ENCODE results near the gene ARFGEF3.
"Not testable (repeated sequence)": the region's sequence is repeated elsewhere in the genome, so short reads cannot be mapped to it uniquely, and the experiment has no call there.

Gene ARFGEF3, protein sequence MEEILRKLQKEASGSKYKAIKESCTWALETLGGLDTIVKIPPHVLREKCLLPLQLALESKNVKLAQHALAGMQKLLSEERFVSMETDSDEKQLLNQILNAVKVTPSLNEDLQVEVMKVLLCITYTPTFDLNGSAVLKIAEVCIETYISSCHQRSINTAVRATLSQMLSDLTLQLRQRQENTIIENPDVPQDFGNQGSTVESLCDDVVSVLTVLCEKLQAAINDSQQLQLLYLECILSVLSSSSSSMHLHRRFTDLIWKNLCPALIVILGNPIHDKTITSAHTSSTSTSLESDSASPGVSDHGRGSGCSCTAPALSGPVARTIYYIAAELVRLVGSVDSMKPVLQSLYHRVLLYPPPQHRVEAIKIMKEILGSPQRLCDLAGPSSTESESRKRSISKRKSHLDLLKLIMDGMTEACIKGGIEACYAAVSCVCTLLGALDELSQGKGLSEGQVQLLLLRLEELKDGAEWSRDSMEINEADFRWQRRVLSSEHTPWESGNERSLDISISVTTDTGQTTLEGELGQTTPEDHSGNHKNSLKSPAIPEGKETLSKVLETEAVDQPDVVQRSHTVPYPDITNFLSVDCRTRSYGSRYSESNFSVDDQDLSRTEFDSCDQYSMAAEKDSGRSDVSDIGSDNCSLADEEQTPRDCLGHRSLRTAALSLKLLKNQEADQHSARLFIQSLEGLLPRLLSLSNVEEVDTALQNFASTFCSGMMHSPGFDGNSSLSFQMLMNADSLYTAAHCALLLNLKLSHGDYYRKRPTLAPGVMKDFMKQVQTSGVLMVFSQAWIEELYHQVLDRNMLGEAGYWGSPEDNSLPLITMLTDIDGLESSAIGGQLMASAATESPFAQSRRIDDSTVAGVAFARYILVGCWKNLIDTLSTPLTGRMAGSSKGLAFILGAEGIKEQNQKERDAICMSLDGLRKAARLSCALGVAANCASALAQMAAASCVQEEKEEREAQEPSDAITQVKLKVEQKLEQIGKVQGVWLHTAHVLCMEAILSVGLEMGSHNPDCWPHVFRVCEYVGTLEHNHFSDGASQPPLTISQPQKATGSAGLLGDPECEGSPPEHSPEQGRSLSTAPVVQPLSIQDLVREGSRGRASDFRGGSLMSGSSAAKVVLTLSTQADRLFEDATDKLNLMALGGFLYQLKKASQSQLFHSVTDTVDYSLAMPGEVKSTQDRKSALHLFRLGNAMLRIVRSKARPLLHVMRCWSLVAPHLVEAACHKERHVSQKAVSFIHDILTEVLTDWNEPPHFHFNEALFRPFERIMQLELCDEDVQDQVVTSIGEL (N-terminal part only)

DNA sequence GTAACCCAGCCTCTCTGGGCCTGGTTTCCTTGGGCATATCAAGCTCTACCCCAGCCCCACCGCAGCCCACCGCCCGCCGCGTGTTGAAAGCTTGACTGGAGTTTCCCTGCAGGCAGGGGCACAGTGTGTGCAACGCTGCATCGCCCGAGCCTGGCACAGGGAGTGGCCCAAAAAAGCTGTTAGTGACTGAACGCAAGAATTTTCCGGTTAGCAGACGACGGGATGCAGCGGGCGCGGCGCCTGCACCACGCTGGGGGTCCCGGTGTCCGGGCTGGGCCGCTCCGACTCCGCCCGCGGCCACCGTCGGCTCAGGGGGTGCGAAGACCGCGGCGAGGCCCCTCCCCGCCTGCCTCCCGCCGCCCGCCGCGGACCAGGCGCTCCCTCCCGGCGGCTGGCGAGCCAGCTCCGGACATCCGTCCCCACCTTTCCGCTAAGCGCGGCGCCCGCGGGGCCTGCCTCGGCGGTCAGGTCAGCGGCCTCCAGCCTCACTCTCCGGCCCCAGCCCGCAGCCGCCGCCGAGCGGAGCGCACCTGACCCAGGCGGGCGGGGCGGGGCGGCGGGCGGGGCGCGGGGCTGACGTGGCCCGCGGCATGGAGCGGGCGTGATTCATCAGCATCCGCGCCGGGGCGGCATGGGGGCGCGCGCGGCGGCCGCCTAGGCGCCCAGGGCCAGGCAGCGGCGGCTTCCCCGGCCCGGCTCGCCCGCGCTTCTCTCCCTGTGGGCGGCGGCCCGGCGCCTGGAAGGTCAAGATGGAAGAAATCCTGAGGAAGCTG is at the start of gene ARFGEF3:
Gene ARFGEF3, plus strand, starts transcription at position 602 of the 773 bp plus-strand sequence. Its CDS starts 148 bp downstream, at position 750.
- peak within 1 kb of the TSS; percentile 75 for H3K4me3 ChIP-seq (ENCODE audit: low read depth, low read length)
- H3K27me3 ChIP-seq (ENCODE audit: control insufficient read depth, insufficient read depth, low read length): peaks cover 30% of the 10 kb centered on the region
- H3K9ac ChIP-seq (ENCODE audit: low read depth, low read length): peak within 1 kb of the TSS; percentile 56
- H3K36me3 ChIP-seq (ENCODE audit: control insufficient read depth, insufficient read depth, low read length): no peaks in the 10 kb centered on the region
- no peaks in the 10 kb centered on the region for H3K9me3 ChIP-seq (ENCODE audit: control insufficient read depth, insufficient read depth, low read length)
- peaks cover 14% of the 10 kb centered on the region for H3K4me1 ChIP-seq (ENCODE audit: control insufficient read depth, insufficient read depth, low read length)

DNA sequence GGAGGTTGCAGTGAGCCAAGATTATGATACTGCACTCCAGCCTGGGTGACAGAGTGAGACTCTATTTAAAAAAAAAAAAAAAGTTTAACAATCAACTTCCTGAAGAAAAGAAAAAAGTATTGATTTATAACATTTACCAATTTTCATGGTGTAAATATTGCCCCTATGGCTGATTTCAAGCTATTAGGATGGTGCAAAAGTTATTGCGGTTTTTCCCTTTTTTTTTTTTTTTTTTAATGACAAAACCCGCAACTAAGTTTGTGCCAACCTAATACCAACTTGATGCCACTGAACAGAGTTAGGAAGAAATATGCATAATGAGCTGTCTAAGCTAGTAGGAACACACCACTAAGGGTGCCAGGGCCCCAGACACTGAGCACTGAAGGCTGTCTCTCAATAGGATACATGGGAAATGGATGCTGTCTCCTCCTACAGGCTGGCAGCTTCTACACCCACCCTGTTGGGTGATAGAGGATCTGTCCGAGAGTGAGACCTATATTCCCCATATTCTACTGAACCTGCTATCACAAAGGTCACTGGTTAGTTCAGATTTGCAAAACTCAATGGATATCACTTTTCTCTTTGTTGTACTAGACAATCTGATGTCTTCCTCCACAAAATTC is 48.0 kb upstream of the ARFGEF3 start:
- H3K4me3 ChIP-seq (ENCODE audit: low read depth, low read length): no peak overlapping the region
- H3K27me3 ChIP-seq (ENCODE audit: control insufficient read depth, insufficient read depth, low read length): no peaks in the 10 kb centered on the region
- peaks cover 4% of the 10 kb centered on the region for H3K4me1 ChIP-seq (ENCODE audit: control insufficient read depth, insufficient read depth, low read length)
- H3K9me3 ChIP-seq (ENCODE audit: control insufficient read depth, insufficient read depth, low read length): no peaks in the 10 kb centered on the region
- no peak overlapping the region for H3K9ac ChIP-seq (ENCODE audit: low read depth, low read length)
- H3K36me3 ChIP-seq (ENCODE audit: control insufficient read depth, insufficient read depth, low read length): no peaks in the 10 kb centered on the region

DNA sequence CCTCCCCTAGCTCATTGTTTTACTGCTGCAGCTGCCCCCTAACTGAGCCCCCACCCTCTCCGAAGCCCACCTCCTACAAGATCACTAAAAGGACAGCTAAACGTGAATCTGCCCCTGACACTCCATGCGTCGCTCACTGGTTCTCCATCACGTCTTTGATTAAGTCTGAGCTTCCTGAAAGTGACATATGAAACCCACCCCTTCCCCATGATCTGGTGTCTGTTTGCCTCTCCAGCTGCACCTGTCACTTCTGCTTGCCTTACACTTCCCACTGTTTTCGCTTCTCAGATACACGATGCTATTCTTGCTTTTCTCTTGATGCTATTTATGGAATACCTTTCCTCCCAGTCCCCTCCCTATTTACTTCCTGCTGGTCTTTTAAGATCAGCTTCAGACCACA is 46.5 kb upstream of the ARFGEF3 start:
- H3K4me1 ChIP-seq (ENCODE audit: control insufficient read depth, insufficient read depth, low read length): peaks cover 4% of the 10 kb centered on the region
- no peak overlapping the region for H3K9ac ChIP-seq (ENCODE audit: low read depth, low read length)
- no peaks in the 10 kb centered on the region for H3K9me3 ChIP-seq (ENCODE audit: control insufficient read depth, insufficient read depth, low read length)
- H3K4me3 ChIP-seq (ENCODE audit: low read depth, low read length): no peak overlapping the region
- no peaks in the 10 kb centered on the region for H3K36me3 ChIP-seq (ENCODE audit: control insufficient read depth, insufficient read depth, low read length)
- no peaks in the 10 kb centered on the region for H3K27me3 ChIP-seq (ENCODE audit: control insufficient read depth, insufficient read depth, low read length)

GRCh38 chr6:138115877-138116660 is 45.7 kb upstream of the ARFGEF3 start:
- peaks cover 4% of the 10 kb centered on the region for H3K4me1 ChIP-seq (ENCODE audit: control insufficient read depth, insufficient read depth, low read length)
- peak overlapping the region; percentile 30 for H3K9ac ChIP-seq (ENCODE audit: low read depth, low read length)
- no peaks in the 10 kb centered on the region for H3K9me3 ChIP-seq (ENCODE audit: control insufficient read depth, insufficient read depth, low read length)
- H3K4me3 ChIP-seq (ENCODE audit: low read depth, low read length): no peak overlapping the region
- no peaks in the 10 kb centered on the region for H3K36me3 ChIP-seq (ENCODE audit: control insufficient read depth, insufficient read depth, low read length)
- H3K27me3 ChIP-seq (ENCODE audit: control insufficient read depth, insufficient read depth, low read length): no peaks in the 10 kb centered on the region

GRCh38 chr6:138116661-138116999 is 45.1 kb upstream of the ARFGEF3 start:
- no peak overlapping the region for H3K9ac ChIP-seq (ENCODE audit: low read depth, low read length)
- H3K9me3 ChIP-seq (ENCODE audit: control insufficient read depth, insufficient read depth, low read length): no peaks in the 10 kb centered on the region
- H3K4me3 ChIP-seq (ENCODE audit: low read depth, low read length): no peak overlapping the region
- H3K27me3 ChIP-seq (ENCODE audit: control insufficient read depth, insufficient read depth, low read length): no peaks in the 10 kb centered on the region
- peaks cover 4% of the 10 kb centered on the region for H3K4me1 ChIP-seq (ENCODE audit: control insufficient read depth, insufficient read depth, low read length)
- no peaks in the 10 kb centered on the region for H3K36me3 ChIP-seq (ENCODE audit: control insufficient read depth, insufficient read depth, low read length)

DNA sequence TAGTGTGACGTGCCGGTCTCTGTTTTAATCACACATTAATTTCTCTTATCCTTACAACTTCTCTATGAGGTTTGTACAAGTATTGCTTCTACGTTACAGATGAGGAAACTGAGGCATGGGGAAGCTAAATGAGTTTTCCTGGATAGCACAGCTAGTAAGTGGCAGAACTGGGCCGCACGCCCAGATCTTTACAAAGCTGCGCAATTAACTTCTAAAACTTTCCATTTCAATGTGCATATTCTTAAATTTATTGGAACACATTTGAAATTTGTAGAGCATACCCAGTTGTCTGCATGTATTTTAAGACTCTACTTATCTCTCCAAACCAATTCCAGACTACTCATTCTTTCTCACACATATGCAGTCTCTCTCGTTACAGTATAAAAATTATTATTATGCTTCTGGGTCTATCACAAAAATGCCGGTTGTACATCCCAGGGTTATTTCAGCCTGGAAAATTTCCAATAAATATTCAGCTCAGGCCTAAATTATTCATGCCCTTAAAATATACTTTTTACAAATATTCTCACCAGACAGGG is 44.3 kb upstream of the ARFGEF3 start:
- Histone ChIP-seq H3K4me1 (ENCODE audit: control insufficient read depth, insufficient read depth, low read length) (peaks cover 4% of the 10 kb centered on the region), H3K9ac (ENCODE audit: low read depth, low read length) (no peak overlapping the region), H3K4me3 (ENCODE audit: low read depth, low read length) (no peak overlapping the region), H3K36me3 (ENCODE audit: control insufficient read depth, insufficient read depth, low read length) (no peaks in the 10 kb centered on the region), H3K9me3 (ENCODE audit: control insufficient read depth, insufficient read depth, low read length) (no peaks in the 10 kb centered on the region), H3K27me3 (ENCODE audit: control insufficient read depth, insufficient read depth, low read length) (no peaks in the 10 kb centered on the region)

DNA sequence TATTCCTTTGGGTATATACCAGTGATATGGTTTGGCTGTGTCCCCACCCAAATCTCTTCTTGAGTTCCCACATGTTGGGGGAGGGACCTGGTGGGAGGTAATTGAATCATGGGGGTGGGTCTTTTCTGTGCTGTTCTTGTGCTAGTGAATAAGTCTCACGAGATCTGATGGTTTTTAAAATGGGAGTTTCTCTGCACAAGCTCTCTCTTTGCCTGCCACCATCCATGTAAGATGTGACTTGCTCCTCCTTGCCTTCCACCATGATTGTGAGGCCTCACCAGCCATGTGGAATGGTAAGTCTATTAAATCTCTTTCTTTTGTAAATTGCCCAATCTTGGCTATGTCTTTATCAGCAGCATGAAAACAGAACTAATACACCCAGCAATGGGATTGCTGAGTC is 42.5 kb upstream of the ARFGEF3 start:
- not testable (repeated sequence) for H3K4me1 ChIP-seq (ENCODE audit: control insufficient read depth, insufficient read depth, low read length); H3K27me3 ChIP-seq (ENCODE audit: control insufficient read depth, insufficient read depth, low read length); H3K9ac ChIP-seq (ENCODE audit: low read depth, low read length); H3K4me3 ChIP-seq (ENCODE audit: low read depth, low read length); H3K36me3 ChIP-seq (ENCODE audit: control insufficient read depth, insufficient read depth, low read length); H3K9me3 ChIP-seq (ENCODE audit: control insufficient read depth, insufficient read depth, low read length)

GRCh38 chr6:138119976-138120375 is 41.8 kb upstream of the ARFGEF3 start:
- no peaks in the 10 kb centered on the region for H3K36me3 ChIP-seq (ENCODE audit: control insufficient read depth, insufficient read depth, low read length)
- H3K4me1 ChIP-seq (ENCODE audit: control insufficient read depth, insufficient read depth, low read length): peaks cover 4% of the 10 kb centered on the region
- H3K4me3 ChIP-seq (ENCODE audit: low read depth, low read length): no peak overlapping the region
- no peaks in the 10 kb centered on the region for H3K9me3 ChIP-seq (ENCODE audit: control insufficient read depth, insufficient read depth, low read length)
- H3K27me3 ChIP-seq (ENCODE audit: control insufficient read depth, insufficient read depth, low read length): no peaks in the 10 kb centered on the region
- no peak overlapping the region for H3K9ac ChIP-seq (ENCODE audit: low read depth, low read length)

- Histone ChIP-seq H3K9me3 (ENCODE audit: control insufficient read depth, insufficient read depth, low read length) (no peaks in the 10 kb centered on the region), H3K27me3 (ENCODE audit: control insufficient read depth, insufficient read depth, low read length) (no peaks in the 10 kb centered on the region), H3K9ac (ENCODE audit: low read depth, low read length) (no peak overlapping the region), H3K4me1 (ENCODE audit: control insufficient read depth, insufficient read depth, low read length) (no peaks in the 10 kb centered on the region), H3K4me3 (ENCODE audit: low read depth, low read length) (no peak overlapping the region), H3K36me3 (ENCODE audit: control insufficient read depth, insufficient read depth, low read length) (no peaks in the 10 kb centered on the region)
Observed at GRCh38 chr6:138124096-138124495, 37.6 kb upstream of the ARFGEF3 start.

GRCh38 chr6:138128096-138128495 is 33.6 kb upstream of the ARFGEF3 start:
- Histone ChIP-seq H3K36me3 (ENCODE audit: control insufficient read depth, insufficient read depth, low read length) (no peaks in the 10 kb centered on the region), H3K4me1 (ENCODE audit: control insufficient read depth, insufficient read depth, low read length) (no peaks in the 10 kb centered on the region), H3K27me3 (ENCODE audit: control insufficient read depth, insufficient read depth, low read length) (no peaks in the 10 kb centered on the region), H3K4me3 (ENCODE audit: low read depth, low read length) (no peak overlapping the region), H3K9ac (ENCODE audit: low read depth, low read length) (no peak overlapping the region), H3K9me3 (ENCODE audit: control insufficient read depth, insufficient read depth, low read length) (no peaks in the 10 kb centered on the region)
